ENCODE results near the gene PTPRM. TPM values are rescaled to one million over a fixed set of nuclear protein-coding genes. Genes with fewer than 3 reads are reported as not detected.

PTPRM gene
- total RNA-seq, 4 donors from 2014 or later, result 170 to 198 (median 182) TPM

GRCh38 chr18:7605705-7606104, 38.6 kb downstream of the PTPRM start:
- WGBS, 2 donors, result 88 to 89% methylated on average over 2 of the region's 2 CpGs
- H3K9me3 ChIP-seq, result no peaks in the 10 kb centered on the region
- intact Hi-C loops (cut with DNase I), result no loop called here
- TF ChIP-seq CTCF (IDR thresholded peaks at IDR 0.05) (no peak), POLR2A (IDR thresholded peaks at IDR 0.05) (no peak)
- peaks cover 45 to 77% of the 10 kb centered on the region in 2 donors for H3K4me1 ChIP-seq
- no peak overlapping the region for H3K4me3 ChIP-seq (replicated peaks in 1 of 3)
- no peak overlapping the region for H3K27ac ChIP-seq
- no peaks in the 10 kb centered on the region for H3K36me3 ChIP-seq
- DNase-seq, result no peak
- no peaks in the 10 kb centered on the region for H3K27me3 ChIP-seq

GRCh38 chr18:7607540-7608173, 40.5 kb downstream of the PTPRM start:
- no peak for DNase-seq
- Histone ChIP-seq H3K4me1 (peaks cover 40 to 63% of the 10 kb centered on the region in 2 donors), H3K4me3 (replicated peaks in 1 of 3) (no peak overlapping the region), H3K36me3 (no peaks in the 10 kb centered on the region), H3K27ac (no peak overlapping the region), H3K27me3 (no peaks in the 10 kb centered on the region), H3K9me3 (no peaks in the 10 kb centered on the region)
- TF ChIP-seq CTCF (IDR thresholded peaks at IDR 0.05) (no peak), POLR2A (IDR thresholded peaks at IDR 0.05) (no peak)
- intact Hi-C loops (cut with DNase I), result no loop called here
- WGBS, 2 donors, result 82 to 88% methylated on average over 12 of the region's 12 CpGs

GRCh38 chr18:7608174-7608550, 41.0 kb downstream of the PTPRM start:
- Histone ChIP-seq H3K27ac (no peak overlapping the region), H3K4me1 (peaks cover 45 to 68% of the 10 kb centered on the region in 2 donors), H3K36me3 (no peaks in the 10 kb centered on the region), H3K4me3 (replicated peaks in 1 of 3) (no peak overlapping the region), H3K9me3 (no peaks in the 10 kb centered on the region), H3K27me3 (no peaks in the 10 kb centered on the region)
- TF ChIP-seq CTCF (IDR thresholded peaks at IDR 0.05) (no peak), POLR2A (IDR thresholded peaks at IDR 0.05) (no peak)
- no peak for DNase-seq
- WGBS, 2 donors, result 76 to 81% methylated on average over 1 of the region's 1 CpG
- intact Hi-C loops (cut with DNase I), result no loop called here

GRCh38 chr18:7608781-7609201, 41.7 kb downstream of the PTPRM start:
- Histone ChIP-seq H3K27me3 (no peaks in the 10 kb centered on the region), H3K36me3 (no peaks in the 10 kb centered on the region), H3K9me3 (no peaks in the 10 kb centered on the region), H3K4me1 (peaks cover 41 to 64% of the 10 kb centered on the region in 2 donors), H3K27ac (no peak overlapping the region), H3K4me3 (replicated peaks in 1 of 3) (no peak overlapping the region)
- DNase-seq, result no peak
- WGBS, 2 donors, result 53 to 61% methylated on average over 2 of the region's 2 CpGs
- TF ChIP-seq CTCF (IDR thresholded peaks at IDR 0.05), result no peak
- no peak for TF ChIP-seq POLR2A (IDR thresholded peaks at IDR 0.05)
- intact Hi-C loops (cut with DNase I), result no loop called here

GRCh38 chr18:7609617-7610016, 42.5 kb downstream of the PTPRM start:
- WGBS, 2 donors, result 87 to 89% methylated on average over 1 of the region's 1 CpG
- H3K27me3 ChIP-seq, result no peaks in the 10 kb centered on the region
- no peaks in the 10 kb centered on the region for H3K9me3 ChIP-seq
- TF ChIP-seq POLR2A (IDR thresholded peaks at IDR 0.05) (no peak), CTCF (IDR thresholded peaks at IDR 0.05) (no peak)
- intact Hi-C loops (cut with DNase I), result no loop called here
- H3K4me3 ChIP-seq (replicated peaks in 1 of 3), result no peak overlapping the region
- no peak for DNase-seq
- H3K4me1 ChIP-seq, result peaks cover 41 to 58% of the 10 kb centered on the region in 2 donors
- no peaks in the 10 kb centered on the region for H3K36me3 ChIP-seq
- no peak overlapping the region for H3K27ac ChIP-seq
